Glutamatergic neuron (in vitro differentiated cells): ENCODE measurements around the gene OPRM1. TPM values are rescaled to one million over a fixed set of nuclear protein-coding genes. Genes with fewer than 3 reads are reported as not detected.

ENCODE experiments used
- DNase-seq: peaks from one replicate; pipeline ENCODE4 v3.0.0; 2022
- H3K27ac Mint-ChIP-seq: one replicate; pipeline ENCODE4 v1.8.0; 2020; ENCODE audit warnings: mild to moderate bottlenecking, mixed read lengths, inconsistent platforms; ENCODE audit not compliant: unreplicated experiment
- H3K27me3 Mint-ChIP-seq: one replicate; pipeline ENCODE4 v1.8.0; 2020; ENCODE audit warnings: mild to moderate bottlenecking, moderate library complexity, mixed read lengths, inconsistent platforms; ENCODE audit not compliant: unreplicated experiment
- H3K36me3 Mint-ChIP-seq: one replicate; pipeline ENCODE4 v1.8.0; 2020; ENCODE audit warnings: mild to moderate bottlenecking, mixed read lengths, inconsistent platforms; ENCODE audit not compliant: unreplicated experiment
- H3K4me1 Mint-ChIP-seq: one replicate; pipeline ENCODE4 v1.8.0; 2020; ENCODE audit warnings: mild to moderate bottlenecking, low read depth, mixed read lengths, inconsistent platforms; ENCODE audit not compliant: unreplicated experiment
- H3K4me3 Mint-ChIP-seq: one replicate; pipeline ENCODE4 v1.8.0; 2020; ENCODE audit warnings: mild to moderate bottlenecking, mixed read lengths, inconsistent platforms; ENCODE audit not compliant: unreplicated experiment
- H3K9me3 Mint-ChIP-seq: one replicate; pipeline ENCODE4 v1.8.0; 2020; ENCODE audit warnings: mild to moderate bottlenecking, moderate library complexity, mixed read lengths, inconsistent platforms; ENCODE audit not compliant: unreplicated experiment
- total RNA-seq: library from RNA; stranded (reverse); fragmentation: NEBNext Ultra II Directional; extraction: Animal tissue kit (Norgen Biotek cat#: 25700); gene quantifications from one replicate; pipeline ENCODE4 v1.2.1, GENCODE V29; 2021; ENCODE audit not compliant: unreplicated experiment
- TF ChIP-seq, protein P1 (sequence below): fragments of 200-600 bp; sonication (generic); IDR thresholded peaks from one replicate; pipeline ENCODE4 v1.5.0; 2021; ENCODE audit not compliant: partially characterized antibody, unreplicated experiment

Gene OPRM1
- total RNA-seq, 1 donor from 2014 or later: not detected

DNA sequence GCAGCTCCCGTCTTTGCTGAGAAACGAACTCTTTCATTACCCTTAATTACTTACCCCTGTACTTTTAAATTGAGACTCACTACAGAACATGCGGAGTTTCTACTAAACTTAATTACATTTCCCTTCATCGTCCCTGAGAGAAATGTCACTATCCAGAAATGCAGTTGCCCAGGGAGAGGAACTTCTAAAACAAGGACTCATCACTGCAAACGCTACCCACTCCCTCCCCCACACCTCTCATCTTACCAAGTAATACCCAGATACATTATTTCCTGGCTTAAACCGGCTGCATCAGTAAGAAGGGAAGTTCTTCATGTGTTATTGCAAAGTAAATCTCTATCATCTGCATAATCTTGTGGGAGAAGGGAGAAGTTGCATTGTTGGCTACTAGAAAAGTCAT lies 179.3 kb downstream of the OPRM1 start:
- TF ChIP-seq, protein P1, sequence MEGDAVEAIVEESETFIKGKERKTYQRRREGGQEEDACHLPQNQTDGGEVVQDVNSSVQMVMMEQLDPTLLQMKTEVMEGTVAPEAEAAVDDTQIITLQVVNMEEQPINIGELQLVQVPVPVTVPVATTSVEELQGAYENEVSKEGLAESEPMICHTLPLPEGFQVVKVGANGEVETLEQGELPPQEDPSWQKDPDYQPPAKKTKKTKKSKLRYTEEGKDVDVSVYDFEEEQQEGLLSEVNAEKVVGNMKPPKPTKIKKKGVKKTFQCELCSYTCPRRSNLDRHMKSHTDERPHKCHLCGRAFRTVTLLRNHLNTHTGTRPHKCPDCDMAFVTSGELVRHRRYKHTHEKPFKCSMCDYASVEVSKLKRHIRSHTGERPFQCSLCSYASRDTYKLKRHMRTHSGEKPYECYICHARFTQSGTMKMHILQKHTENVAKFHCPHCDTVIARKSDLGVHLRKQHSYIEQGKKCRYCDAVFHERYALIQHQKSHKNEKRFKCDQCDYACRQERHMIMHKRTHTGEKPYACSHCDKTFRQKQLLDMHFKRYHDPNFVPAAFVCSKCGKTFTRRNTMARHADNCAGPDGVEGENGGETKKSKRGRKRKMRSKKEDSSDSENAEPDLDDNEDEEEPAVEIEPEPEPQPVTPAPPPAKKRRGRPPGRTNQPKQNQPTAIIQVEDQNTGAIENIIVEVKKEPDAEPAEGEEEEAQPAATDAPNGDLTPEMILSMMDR: no peak
- Mint-ChIP-seq H3K9me3 (no peaks in the 10 kb centered on the region), H3K27ac (no peak overlapping the region), H3K27me3 (no peaks in the 10 kb centered on the region), H3K36me3 (no peaks in the 10 kb centered on the region), H3K4me1 (peaks cover 4% of the 10 kb centered on the region), H3K4me3 (no peak overlapping the region)
- DNase-seq: no peak

DNA sequence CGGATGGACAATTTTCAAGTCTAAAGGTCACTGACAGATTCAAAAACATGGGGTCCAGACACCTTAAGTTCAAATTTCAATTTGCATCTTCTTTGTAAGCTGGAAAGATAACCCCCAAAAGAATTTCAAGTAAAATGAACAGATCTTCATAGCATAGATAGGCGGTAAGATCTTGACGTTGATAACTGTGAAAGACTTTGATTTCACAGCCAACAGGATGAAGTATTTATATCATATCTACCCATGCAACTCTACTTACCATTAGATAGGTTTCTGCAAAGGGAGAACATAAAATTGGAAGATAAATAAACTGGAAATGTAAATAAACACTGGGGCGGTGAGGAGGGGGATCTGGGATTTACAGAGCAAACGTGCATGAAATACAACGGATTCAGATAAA lies 179.7 kb downstream of the OPRM1 start:
- TF ChIP-seq, protein P1: no peak
- DNase-seq: no peak
- Mint-ChIP-seq H3K4me1 (peaks cover 4% of the 10 kb centered on the region), H3K36me3 (no peaks in the 10 kb centered on the region), H3K4me3 (no peak overlapping the region), H3K27me3 (no peaks in the 10 kb centered on the region), H3K27ac (no peak overlapping the region), H3K9me3 (no peaks in the 10 kb centered on the region)

DNA sequence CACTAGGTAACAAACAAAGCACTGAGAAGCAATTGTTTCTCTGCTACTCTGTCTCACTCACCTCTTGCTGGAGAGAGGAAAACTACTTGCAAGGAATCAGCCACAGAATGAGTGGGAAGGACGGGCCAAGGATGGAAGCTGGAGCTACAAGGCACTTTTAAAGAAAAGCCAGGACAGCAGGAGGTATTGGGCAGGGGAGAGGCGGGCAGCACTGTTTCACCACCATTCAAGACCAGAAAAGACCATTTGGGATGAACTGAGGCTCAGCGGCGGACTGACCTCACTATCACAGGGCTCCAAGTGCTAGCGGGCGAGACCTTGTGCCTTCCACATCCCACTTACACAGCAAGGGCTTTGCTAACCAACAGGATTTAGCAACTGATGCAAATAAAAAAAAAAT lies 180.2 kb downstream of the OPRM1 start:
- TF ChIP-seq, protein P1: no peak
- H3K27me3 Mint-ChIP-seq: no peaks in the 10 kb centered on the region
- no peak overlapping the region for H3K27ac Mint-ChIP-seq
- H3K36me3 Mint-ChIP-seq: no peaks in the 10 kb centered on the region
- H3K4me3 Mint-ChIP-seq: no peak overlapping the region
- H3K9me3 Mint-ChIP-seq: no peaks in the 10 kb centered on the region
- DNase-seq: no peak
- H3K4me1 Mint-ChIP-seq: peaks cover 4% of the 10 kb centered on the region

DNA sequence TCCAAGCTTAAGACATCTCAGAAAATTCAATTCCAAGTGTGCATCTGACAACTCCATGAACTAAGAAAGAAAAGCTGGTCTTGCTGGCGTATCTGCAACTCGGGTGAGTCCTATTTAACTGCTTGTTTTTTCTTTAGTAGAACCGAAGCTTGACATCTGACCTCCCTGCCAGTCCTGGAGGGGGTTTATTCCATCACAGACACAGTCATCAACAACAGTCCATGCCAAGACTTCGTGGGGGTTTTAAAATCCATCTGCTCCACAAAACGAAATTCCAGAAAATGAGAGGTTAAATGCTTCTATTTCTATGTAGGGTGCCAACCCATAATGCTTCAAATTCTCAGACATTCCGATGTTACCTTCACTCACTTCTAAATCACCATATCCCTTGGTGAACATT lies 183.7 kb downstream of the OPRM1 start:
- Mint-ChIP-seq H3K4me1 (peaks cover 4% of the 10 kb centered on the region), H3K36me3 (no peaks in the 10 kb centered on the region), H3K9me3 (no peaks in the 10 kb centered on the region), H3K27ac (no peak overlapping the region), H3K27me3 (no peaks in the 10 kb centered on the region), H3K4me3 (no peak overlapping the region)
- no peak for DNase-seq
- TF ChIP-seq, protein P1: no peak

DNA sequence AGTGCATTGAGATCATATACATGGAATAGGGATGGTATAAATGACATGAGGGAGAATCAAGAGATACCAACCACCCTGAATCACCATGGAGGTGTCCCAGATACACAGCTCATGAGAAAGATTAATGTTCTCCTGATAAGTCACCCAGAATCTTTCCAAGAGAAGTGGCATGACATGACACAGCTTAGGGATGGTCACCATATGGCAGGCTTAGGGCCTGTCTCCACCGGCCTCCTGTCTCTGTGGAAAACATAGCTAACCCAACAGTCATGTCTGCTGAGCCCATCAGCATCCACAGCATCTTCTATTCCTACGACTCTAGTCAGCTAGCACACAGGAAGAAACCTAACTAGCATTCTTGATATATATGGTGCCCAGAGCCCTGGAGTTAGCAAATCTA lies 184.3 kb downstream of the OPRM1 start:
- Mint-ChIP-seq H3K4me3 (no peak overlapping the region), H3K27me3 (no peaks in the 10 kb centered on the region), H3K36me3 (no peaks in the 10 kb centered on the region), H3K9me3 (no peaks in the 10 kb centered on the region), H3K4me1 (peaks cover 2% of the 10 kb centered on the region), H3K27ac (no peak overlapping the region)
- no peak for DNase-seq
- TF ChIP-seq, protein P1: no peak
